CD14-positive monocyte (primary cell): ENCODE measurements around the gene KCNQ1. TPM values are rescaled to one million over a fixed set of nuclear protein-coding genes. Genes with fewer than 3 reads are reported as not detected.

ENCODE experiments used
- DNase-seq, 3 donors: peaks; one replicate each; pipeline ENCODE4 v3.0.0-alpha.2; 2011 to 2022
- H2AFZ ChIP-seq: 2 replicates; pipeline ENCODE4 v1.6.0; 2012; ENCODE audit warnings: mild to moderate bottlenecking, low read depth, low read length, inconsistent platforms; ENCODE audit not compliant: insufficient read depth, poor library complexity, severe bottlenecking
- H3K27ac ChIP-seq, 2 donors: 1 replicate in 1 of 2; 2 replicates in 1 of 2; pipeline ENCODE4 v1.5.1; 2012 to 2013; ENCODE audit warnings: low read length in 2 of 2, control low read depth in 1 of 2, inconsistent platforms in 1 of 2, low read depth in 1 of 2, mild to moderate bottlenecking in 1 of 2
- H3K27me3 ChIP-seq, 2 donors: one replicate each; pipeline versions ENCODE4 v1.6.0 to v1.6.1; 2011 to 2013; ENCODE audit warnings: low read length in 2 of 2; ENCODE audit not compliant: control insufficient read depth in 2 of 2, insufficient read depth in 2 of 2
- H3K36me3 ChIP-seq, 2 donors: replicated peaks in 1 of 2; 1 replicate in 1 of 2; 2 replicates in 1 of 2; pipeline versions ENCODE4 v1.5.1 to v1.6.1; 2012 to 2013; ENCODE audit warnings: low read length in 2 of 2, control low read depth in 1 of 2, inconsistent platforms in 1 of 2, mild to moderate bottlenecking in 1 of 2; ENCODE audit not compliant: insufficient read depth in 2 of 2, control insufficient read depth in 1 of 2
- H3K4me1 ChIP-seq, 2 donors: 1 replicate in 1 of 2; 2 replicates in 1 of 2; pipeline versions ENCODE4 v1.5.1 to v1.6.1; 2012 to 2013; ENCODE audit warnings: low read length in 2 of 2, control low read depth in 1 of 2, inconsistent platforms in 1 of 2, mild to moderate bottlenecking in 1 of 2, moderate library complexity in 1 of 2; ENCODE audit not compliant: insufficient read depth in 2 of 2, control insufficient read depth in 1 of 2
- H3K4me2 ChIP-seq: replicated peaks from 2 replicates; pipeline ENCODE3; 2012; ENCODE audit warnings: low read length, moderate library complexity, mild to moderate bottlenecking; ENCODE audit not compliant: poor library complexity, severe bottlenecking; ENCODE audit errors: extremely low read depth
- H3K4me3 ChIP-seq, 3 experiments: fragments of 200-600 bp in 1 of 3; sonication (generic) in 1 of 3; replicated peaks in 1 of 3; 1 replicate in 2 of 3; 2 replicates in 1 of 3; pipeline ENCODE4 v1.5.1; 2011 to 2013; ENCODE audit warnings: low read length in 3 of 3, mild to moderate bottlenecking in 3 of 3, control low read depth in 2 of 3, low read depth in 2 of 3, inconsistent platforms in 1 of 3, moderate library complexity in 1 of 3
- H3K79me2 ChIP-seq: 2 replicates; pipeline ENCODE4 v1.6.0; 2012; ENCODE audit warnings: mild to moderate bottlenecking, control low read depth, inconsistent platforms, low read length, moderate library complexity; ENCODE audit not compliant: insufficient read depth
- H3K9ac ChIP-seq: 2 replicates; pipeline ENCODE4 v1.6.0; 2017; ENCODE audit warnings: low read length, mild to moderate bottlenecking; ENCODE audit not compliant: insufficient read depth, poor library complexity, severe bottlenecking
- H3K9me3 ChIP-seq, 2 donors: replicated peaks in 1 of 2; 1 replicate in 1 of 2; 2 replicates in 1 of 2; pipeline versions ENCODE4 v1.5.1 to v1.6.1; 2012 to 2013; ENCODE audit warnings: low read length in 2 of 2, control low read depth in 1 of 2; ENCODE audit not compliant: control insufficient read depth in 1 of 2, insufficient read depth in 1 of 2
- H4K20me1 ChIP-seq: 2 replicates; pipeline ENCODE4 v1.6.0; 2012; ENCODE audit warnings: mild to moderate bottlenecking, low read length, control low read depth, moderate library complexity; ENCODE audit not compliant: insufficient read depth
- H3K27ac Mint-ChIP-seq, 7 donors: one replicate each; pipeline ENCODE4 v1.8.0; 2020; ENCODE audit warnings: mild to moderate bottlenecking in 7 of 7, mixed read lengths in 7 of 7, moderate library complexity in 6 of 7, inconsistent platforms in 2 of 7
- H3K27me3 Mint-ChIP-seq, 3 donors: one replicate each; pipeline ENCODE4 v1.8.0; 2021 to 2022; ENCODE audit warnings: low read depth in 3 of 3, mild to moderate bottlenecking in 3 of 3, mixed read lengths in 3 of 3, moderate library complexity in 3 of 3, inconsistent platforms in 1 of 3
- H3K36me3 Mint-ChIP-seq, 2 donors: one replicate each; pipeline ENCODE4 v1.8.0; 2020; ENCODE audit warnings: mixed read lengths in 2 of 2, inconsistent platforms in 1 of 2, mild to moderate bottlenecking in 1 of 2
- H3K4me1 Mint-ChIP-seq: one replicate; pipeline ENCODE4 v1.8.0; 2020; ENCODE audit warnings: mild to moderate bottlenecking, mixed read lengths
- H3K4me3 Mint-ChIP-seq, 2 donors: one replicate each; pipeline ENCODE4 v1.8.0; 2020; ENCODE audit warnings: mild to moderate bottlenecking in 2 of 2, mixed read lengths in 2 of 2, moderate library complexity in 1 of 2
- H3K9me3 Mint-ChIP-seq, 7 donors: one replicate each; pipeline ENCODE4 v1.8.0; 2020 to 2022; ENCODE audit warnings: mixed read lengths in 7 of 7, mild to moderate bottlenecking in 6 of 7, moderate library complexity in 6 of 7, inconsistent platforms in 2 of 7
- WGBS: methylation state at CpG from one replicate; pipeline ENCODE4 v1.1.5; 2013; ENCODE audit warnings: missing lambda C conversion rate; ENCODE audit not compliant: insufficient coverage; 5-methylcytosine and 5-hydroxymethylcytosine counted together
- intact Hi-C, 2 donors: fragments of 100-400 bp; cut with micrococcal nuclease; formaldehyde crosslinking; loops; one replicate each; pipeline versions ENCODE4 v1.15.0 to v1.15.1; 2023
- polyA plus RNA-seq, 3 donors: library from polyadenylated mRNA; depleted of rRNA in 1 of 3; unstranded in 2 of 3; stranded (reverse) in 1 of 3; fragments of 300-500 nt in 2 of 3; fragments of >200 nt in 1 of 3; fragmentation: Illumina TruSeq in 2 of 3; gene quantifications; 1 replicate in 2 of 3; 2 replicates in 1 of 3; pipeline ENCODE4 v1.2.3, GENCODE V29; 2012 to 2021
- TF ChIP-seq, protein P1 (sequence below): fragments of 200-600 bp; IDR thresholded peaks from one replicate; pipeline ENCODE4 v1.8.0; 2022; ENCODE audit warnings: antibody characterized with exemption, mild to moderate bottlenecking

KCNQ1 gene
- polyA plus RNA-seq, 3 donors, result 14.9 to 31.8 (median 21.6) TPM

DNA sequence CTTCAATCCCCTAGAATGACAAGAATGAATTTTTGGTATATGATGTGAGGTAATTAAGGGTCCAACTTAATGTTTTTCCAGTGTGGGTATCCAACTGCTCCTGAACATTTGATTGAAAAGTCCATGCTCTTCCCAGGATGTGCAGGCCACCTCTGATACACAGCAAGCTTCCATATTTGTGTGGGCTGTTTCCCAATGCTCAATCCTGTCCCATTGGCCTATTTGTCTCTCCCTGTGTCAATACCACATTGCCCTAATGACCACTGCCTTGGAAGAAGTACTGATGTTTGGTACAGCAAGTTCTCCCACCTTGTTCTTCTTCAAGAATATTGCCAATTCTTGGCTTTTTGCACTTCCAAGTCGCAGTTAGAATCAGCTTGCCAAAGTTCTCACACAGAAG is 212.1 kb downstream of the KCNQ1 start:
- TF ChIP-seq, protein P1, sequence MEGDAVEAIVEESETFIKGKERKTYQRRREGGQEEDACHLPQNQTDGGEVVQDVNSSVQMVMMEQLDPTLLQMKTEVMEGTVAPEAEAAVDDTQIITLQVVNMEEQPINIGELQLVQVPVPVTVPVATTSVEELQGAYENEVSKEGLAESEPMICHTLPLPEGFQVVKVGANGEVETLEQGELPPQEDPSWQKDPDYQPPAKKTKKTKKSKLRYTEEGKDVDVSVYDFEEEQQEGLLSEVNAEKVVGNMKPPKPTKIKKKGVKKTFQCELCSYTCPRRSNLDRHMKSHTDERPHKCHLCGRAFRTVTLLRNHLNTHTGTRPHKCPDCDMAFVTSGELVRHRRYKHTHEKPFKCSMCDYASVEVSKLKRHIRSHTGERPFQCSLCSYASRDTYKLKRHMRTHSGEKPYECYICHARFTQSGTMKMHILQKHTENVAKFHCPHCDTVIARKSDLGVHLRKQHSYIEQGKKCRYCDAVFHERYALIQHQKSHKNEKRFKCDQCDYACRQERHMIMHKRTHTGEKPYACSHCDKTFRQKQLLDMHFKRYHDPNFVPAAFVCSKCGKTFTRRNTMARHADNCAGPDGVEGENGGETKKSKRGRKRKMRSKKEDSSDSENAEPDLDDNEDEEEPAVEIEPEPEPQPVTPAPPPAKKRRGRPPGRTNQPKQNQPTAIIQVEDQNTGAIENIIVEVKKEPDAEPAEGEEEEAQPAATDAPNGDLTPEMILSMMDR, result no peak
- Histone ChIP-seq H3K79me2 (no peaks in the 10 kb centered on the region), H3K27ac (no peak overlapping the region), H3K36me3 (peaks cover 10 to 48% of the 10 kb centered on the region in 2 donors), H2AFZ (no peak overlapping the region), H3K4me2 (no peak overlapping the region), H3K27me3 (no peaks in the 10 kb centered on the region), H3K4me1 (peaks cover 0 to 6% of the 10 kb centered on the region in 2 donors), H3K4me3 (no peak overlapping the region), H3K9me3 (peaks cover 26 to 41% of the 10 kb centered on the region in 2 donors), H3K9ac (no peak overlapping the region), H4K20me1 (peaks cover 36% of the 10 kb centered on the region)
- DNase-seq, result no peak
- H3K27ac Mint-ChIP-seq, result no peak overlapping the region
- peaks cover 62 to 63% of the 10 kb centered on the region in 2 donors for H3K36me3 Mint-ChIP-seq
- no peak overlapping the region for H3K4me3 Mint-ChIP-seq
- peaks cover 10% of the 10 kb centered on the region for H3K4me1 Mint-ChIP-seq
- peaks cover 2 to 6% (median 2%) of the 10 kb centered on the region in 3 donors for H3K27me3 Mint-ChIP-seq
- intact Hi-C loops, result loop anchor here in 1 of 2 donors (5.0 kb wide), 1 partner anchor 35 kb away; no protein-coding TSS in a partner anchor
- no CpG with 5 or more reads among the region's 1 CpG for WGBS
- peaks cover 6 to 65% (median 35%) of the 10 kb centered on the region in 7 donors for H3K9me3 Mint-ChIP-seq

DNA sequence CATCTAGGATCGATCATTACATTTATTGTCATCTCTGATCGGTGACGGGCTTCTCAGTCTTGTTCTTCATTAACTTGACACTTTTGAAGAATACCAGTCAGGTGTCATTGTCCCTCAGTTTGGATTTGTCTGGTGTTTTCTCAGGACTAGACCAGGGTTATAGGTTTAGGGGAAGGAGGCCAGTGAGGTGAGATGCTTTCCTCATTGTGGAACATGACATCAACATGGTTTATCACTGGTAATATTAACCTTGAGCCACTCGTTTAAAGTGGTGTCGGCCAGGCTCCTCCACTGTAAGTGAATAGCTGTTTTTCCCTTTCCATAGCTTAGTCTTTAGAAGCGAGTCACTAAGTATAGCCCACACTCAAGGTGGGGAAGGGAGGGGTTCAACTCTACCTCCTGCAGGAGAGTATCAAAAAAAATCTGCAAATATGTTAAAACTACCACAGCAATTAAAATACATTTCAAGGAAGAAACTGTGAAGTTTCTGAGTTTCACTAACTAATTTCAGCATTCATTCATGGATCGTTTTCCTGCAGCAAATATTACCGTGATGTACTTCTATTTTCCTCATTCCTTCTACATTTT is 213.0 kb downstream of the KCNQ1 start:
- Mint-ChIP-seq H3K9me3 (peaks cover 4 to 65% (median 32%) of the 10 kb centered on the region in 7 donors), H3K27me3 (peaks cover 2 to 6% (median 2%) of the 10 kb centered on the region in 3 donors), H3K36me3 (peaks cover 64% of the 10 kb centered on the region in 2 donors), H3K27ac (no peak overlapping the region), H3K4me3 (no peak overlapping the region), H3K4me1 (peaks cover 10% of the 10 kb centered on the region)
- Histone ChIP-seq H3K27ac (no peak overlapping the region), H3K9ac (no peak overlapping the region), H3K36me3 (peaks cover 18 to 53% of the 10 kb centered on the region in 2 donors), H2AFZ (no peak overlapping the region), H3K4me3 (no peak overlapping the region), H3K4me2 (no peak overlapping the region), H3K79me2 (no peaks in the 10 kb centered on the region), H3K9me3 (peaks cover 28 to 36% of the 10 kb centered on the region in 2 donors), H4K20me1 (peaks cover 36% of the 10 kb centered on the region), H3K4me1 (peaks cover 0 to 6% of the 10 kb centered on the region in 2 donors), H3K27me3 (no peaks in the 10 kb centered on the region)
- intact Hi-C loops, result loop anchor here in 1 of 2 donors (5.0 kb wide), 1 partner anchor 35 kb away; no protein-coding TSS in a partner anchor
- DNase-seq, result no peak
- TF ChIP-seq, protein P1, result no peak
- 95% methylated on average over 3 of the region's 8 CpGs for WGBS
